ENCODE results near the gene NEK6.

NEK6 gene

GRCh38 chr9:124218987-124219461 lies 38.7 kb upstream of the NEK6 start:
- TF ChIP-seq FOXP2 (optimal IDR thresholded peaks at IDR 0.05; ENCODE audit: borderline replicate concordance, extremely low read depth, extremely low read length, insufficient read depth) = no peak
- TF ChIP-seq TAF1 (IDR thresholded peaks at IDR 0.05; ENCODE audit: borderline replicate concordance, insufficient read depth, low read length) = no peak

- no peak for TF ChIP-seq TAF1 (IDR thresholded peaks at IDR 0.05; ENCODE audit: borderline replicate concordance, insufficient read depth, low read length)
- no peak for TF ChIP-seq SIN3A (IDR thresholded peaks at IDR 0.05; ENCODE audit: borderline replicate concordance, insufficient read depth, low read length)
- TF ChIP-seq FOXP2 (optimal IDR thresholded peaks at IDR 0.05; ENCODE audit: borderline replicate concordance, extremely low read depth, extremely low read length, insufficient read depth) = no peak
Observed at GRCh38 chr9:124220946-124221451, 36.8 kb upstream of the NEK6 start.

- TF ChIP-seq TAF1 (IDR thresholded peaks at IDR 0.05; ENCODE audit: borderline replicate concordance, insufficient read depth, low read length) = no peak
- TF ChIP-seq POLR2AphosphoS5 (IDR thresholded peaks at IDR 0.05; ENCODE audit: low read depth, low read length) = no peak
- no peak for TF ChIP-seq REST (IDR thresholded peaks at IDR 0.05; ENCODE audit: insufficient read depth in 1 of 2, low read depth in 2 of 2, low read length in 2 of 2)
- no peak for TF ChIP-seq SIN3A (IDR thresholded peaks at IDR 0.05; ENCODE audit: borderline replicate concordance, insufficient read depth, low read length)
- TF ChIP-seq FOXP2 (optimal IDR thresholded peaks at IDR 0.05; ENCODE audit: borderline replicate concordance, extremely low read depth, extremely low read length, insufficient read depth) = no peak
Observed at GRCh38 chr9:124221676-124222075, 36.1 kb upstream of the NEK6 start.

GRCh38 chr9:124222109-124222508 lies 35.6 kb upstream of the NEK6 start:
- no peak for TF ChIP-seq REST (IDR thresholded peaks at IDR 0.05; ENCODE audit: insufficient read depth in 1 of 2, low read depth in 2 of 2, low read length in 2 of 2)
- TF ChIP-seq SIN3A (IDR thresholded peaks at IDR 0.05; ENCODE audit: borderline replicate concordance, insufficient read depth, low read length) = no peak
- no peak for TF ChIP-seq FOXP2 (optimal IDR thresholded peaks at IDR 0.05; ENCODE audit: borderline replicate concordance, extremely low read depth, extremely low read length, insufficient read depth)
- TF ChIP-seq POLR2AphosphoS5 (IDR thresholded peaks at IDR 0.05; ENCODE audit: low read depth, low read length) = no peak
- no peak for TF ChIP-seq TAF1 (IDR thresholded peaks at IDR 0.05; ENCODE audit: borderline replicate concordance, insufficient read depth, low read length)

- no peak for TF ChIP-seq FOXP2 (optimal IDR thresholded peaks at IDR 0.05; ENCODE audit: borderline replicate concordance, extremely low read depth, extremely low read length, insufficient read depth)
- TF ChIP-seq REST (IDR thresholded peaks at IDR 0.05; ENCODE audit: insufficient read depth in 1 of 2, low read depth in 2 of 2, low read length in 2 of 2) = no peak
- TF ChIP-seq POLR2AphosphoS5 (IDR thresholded peaks at IDR 0.05; ENCODE audit: low read depth, low read length) = no peak
- no peak for TF ChIP-seq TAF1 (IDR thresholded peaks at IDR 0.05; ENCODE audit: borderline replicate concordance, insufficient read depth, low read length)
- TF ChIP-seq SIN3A (IDR thresholded peaks at IDR 0.05; ENCODE audit: borderline replicate concordance, insufficient read depth, low read length) = no peak
Observed at GRCh38 chr9:124222918-124223720, 34.6 kb upstream of the NEK6 start.

GRCh38 chr9:124225945-124226344 lies 31.8 kb upstream of the NEK6 start:
- TF ChIP-seq REST (IDR thresholded peaks at IDR 0.05; ENCODE audit: insufficient read depth in 1 of 2, low read depth in 2 of 2, low read length in 2 of 2) (no peak), FOXP2 (optimal IDR thresholded peaks at IDR 0.05; ENCODE audit: borderline replicate concordance, extremely low read depth, extremely low read length, insufficient read depth) (no peak), TAF1 (IDR thresholded peaks at IDR 0.05; ENCODE audit: borderline replicate concordance, insufficient read depth, low read length) (no peak), SIN3A (IDR thresholded peaks at IDR 0.05; ENCODE audit: borderline replicate concordance, insufficient read depth, low read length) (no peak)

All from PFSK-1 (cell line).